Measurements from ENCODE around the gene PLTP. TPM values are rescaled to one million over a fixed set of nuclear protein-coding genes. Genes with fewer than 3 reads are reported as not detected.

The PLTP gene
- total RNA-seq, 1 experiment from 2014 or later = 0.37 TPM

DNA sequence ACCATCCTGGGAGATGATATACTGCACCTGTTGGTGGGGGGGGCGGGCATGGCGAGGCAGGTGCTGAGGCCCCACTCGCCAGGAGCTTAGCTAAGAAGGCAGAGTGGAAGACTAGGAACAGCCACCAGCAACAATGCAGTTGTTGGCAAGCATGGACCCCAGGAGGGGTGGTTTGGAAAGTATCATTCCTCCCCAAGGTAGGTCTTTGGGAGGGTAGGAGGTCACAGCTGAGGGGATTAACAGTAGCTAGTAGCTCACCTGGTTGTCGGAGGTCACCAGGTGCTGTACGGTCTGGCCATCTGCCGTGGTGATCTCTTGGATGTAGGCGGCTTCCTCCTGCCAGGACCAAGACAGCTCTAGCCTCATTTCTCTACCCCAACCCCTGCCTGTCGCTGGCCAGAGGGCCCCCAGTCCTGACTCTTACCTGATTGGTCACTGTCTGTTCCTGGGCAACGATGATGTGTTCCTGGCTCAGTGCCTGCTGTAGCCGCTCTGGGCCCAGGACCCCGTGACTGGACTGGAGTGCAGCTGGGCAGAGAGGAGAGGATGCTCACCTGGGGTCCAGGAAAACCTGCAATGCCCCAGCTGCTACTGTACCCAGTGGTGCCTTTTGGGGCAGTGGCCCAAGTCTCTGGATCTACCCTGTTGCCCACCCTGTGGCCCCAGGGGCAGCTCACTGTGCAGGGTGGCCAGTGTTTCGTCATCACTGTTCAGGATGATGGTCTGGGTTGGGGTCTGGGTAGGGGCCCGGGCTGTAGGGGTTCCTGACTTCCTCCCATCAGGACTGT lies 37.8 kb upstream of the PLTP start:
- no peak for DNase-seq (ENCODE audit: unreplicated experiment)
- TF ChIP-seq, protein P1, sequence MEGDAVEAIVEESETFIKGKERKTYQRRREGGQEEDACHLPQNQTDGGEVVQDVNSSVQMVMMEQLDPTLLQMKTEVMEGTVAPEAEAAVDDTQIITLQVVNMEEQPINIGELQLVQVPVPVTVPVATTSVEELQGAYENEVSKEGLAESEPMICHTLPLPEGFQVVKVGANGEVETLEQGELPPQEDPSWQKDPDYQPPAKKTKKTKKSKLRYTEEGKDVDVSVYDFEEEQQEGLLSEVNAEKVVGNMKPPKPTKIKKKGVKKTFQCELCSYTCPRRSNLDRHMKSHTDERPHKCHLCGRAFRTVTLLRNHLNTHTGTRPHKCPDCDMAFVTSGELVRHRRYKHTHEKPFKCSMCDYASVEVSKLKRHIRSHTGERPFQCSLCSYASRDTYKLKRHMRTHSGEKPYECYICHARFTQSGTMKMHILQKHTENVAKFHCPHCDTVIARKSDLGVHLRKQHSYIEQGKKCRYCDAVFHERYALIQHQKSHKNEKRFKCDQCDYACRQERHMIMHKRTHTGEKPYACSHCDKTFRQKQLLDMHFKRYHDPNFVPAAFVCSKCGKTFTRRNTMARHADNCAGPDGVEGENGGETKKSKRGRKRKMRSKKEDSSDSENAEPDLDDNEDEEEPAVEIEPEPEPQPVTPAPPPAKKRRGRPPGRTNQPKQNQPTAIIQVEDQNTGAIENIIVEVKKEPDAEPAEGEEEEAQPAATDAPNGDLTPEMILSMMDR (IDR thresholded peaks at IDR 0.05; ENCODE audit: unreplicated experiment) = no peak
- peaks cover 12% of the 10 kb centered on the region for H3K4me1 Mint-ChIP-seq (ENCODE audit: insufficient read depth, unreplicated experiment)
- BruUV-seq (replicated peaks) = no TSS peak
- H3K27ac Mint-ChIP-seq (ENCODE audit: low read depth, unreplicated experiment) = no peak overlapping the region
- H3K27me3 Mint-ChIP-seq (ENCODE audit: insufficient read depth, unreplicated experiment) = no peaks in the 10 kb centered on the region
- no peaks in the 10 kb centered on the region for H3K9me3 Mint-ChIP-seq (ENCODE audit: unreplicated experiment)
- intact Hi-C loops (cut with micrococcal nuclease) = no loop called here
- POLR2A ChIA-PET = interaction anchor here (1.0 to 3.3 kb wide), 9 partner anchors 8 to 101 kb away, joined by 3 to 19 read pairs (median 4); partner anchors contain the start of genes PCIF1 and ZNF335
- CTCF ChIA-PET = interaction anchor here (0.7 to 8.5 kb wide), 6 partner anchors 11 to 497 kb away, joined by 3 to 64 read pairs (median 4); partner anchors contain the start of gene PCIF1
- H3K4me3 Mint-ChIP-seq (ENCODE audit: unreplicated experiment) = no peak overlapping the region
- H3K36me3 Mint-ChIP-seq (ENCODE audit: insufficient read depth, unreplicated experiment) = peaks cover 82% of the 10 kb centered on the region

DNA sequence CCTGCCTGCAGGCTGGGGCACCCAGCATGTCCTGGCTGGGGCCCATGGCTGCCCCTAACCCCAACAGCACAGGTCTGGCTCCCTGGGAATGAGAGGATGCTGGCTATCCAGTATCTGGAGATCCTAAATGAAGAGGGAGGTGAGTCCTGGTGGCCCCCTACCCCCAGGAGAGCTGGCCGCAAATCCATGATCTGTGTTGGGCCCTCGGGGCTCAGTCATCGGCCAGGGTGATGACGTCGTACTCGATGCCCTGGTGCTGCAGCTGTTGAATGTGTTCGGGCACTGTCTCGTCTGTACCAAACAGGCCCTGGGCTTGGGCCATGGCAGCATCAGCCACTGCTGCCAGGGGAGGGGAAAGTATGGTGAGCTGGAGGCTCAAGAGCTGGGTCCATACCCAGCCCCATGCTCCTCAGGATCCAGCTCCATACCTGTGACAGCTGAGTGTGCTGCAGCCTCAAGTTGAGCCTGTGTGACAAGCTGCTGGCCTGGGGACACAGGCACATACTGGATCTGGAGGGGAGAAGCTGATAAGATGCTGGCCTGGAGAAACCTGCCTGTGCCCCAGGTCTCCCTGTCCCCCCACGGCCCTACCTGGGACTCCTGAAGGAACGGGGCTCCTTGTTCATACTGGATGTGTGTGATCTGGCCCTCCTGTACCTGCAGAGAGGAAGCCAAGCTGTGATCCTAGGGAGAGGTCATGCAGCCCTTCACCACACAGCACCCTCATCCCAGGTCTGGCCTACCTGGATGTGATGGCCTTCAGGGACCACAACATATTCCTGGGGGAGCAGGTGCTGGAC lies 37.0 kb upstream of the PLTP start:
- intact Hi-C loops (cut with micrococcal nuclease) = no loop called here
- BruUV-seq (replicated peaks) = TSS peak; percentile 22
- Mint-ChIP-seq H3K4me1 (ENCODE audit: insufficient read depth, unreplicated experiment) (peaks cover 20% of the 10 kb centered on the region), H3K9me3 (ENCODE audit: unreplicated experiment) (no peaks in the 10 kb centered on the region), H3K36me3 (ENCODE audit: insufficient read depth, unreplicated experiment) (peaks cover 88% of the 10 kb centered on the region), H3K4me3 (ENCODE audit: unreplicated experiment) (no peak overlapping the region), H3K27me3 (ENCODE audit: insufficient read depth, unreplicated experiment) (no peaks in the 10 kb centered on the region), H3K27ac (ENCODE audit: low read depth, unreplicated experiment) (no peak overlapping the region)
- no peak for DNase-seq (ENCODE audit: unreplicated experiment)
- TF ChIP-seq, protein P1 (IDR thresholded peaks at IDR 0.05; ENCODE audit: unreplicated experiment) = no peak
- CTCF ChIA-PET = interaction anchor here (0.7 to 8.5 kb wide), 4 partner anchors 15 to 150 kb away, joined by 3 to 64 read pairs (median 4); no protein-coding TSS in a partner anchor
- POLR2A ChIA-PET = interaction anchor here (0.9 to 3.3 kb wide), 7 partner anchors 9 to 100 kb away, joined by 3 to 19 read pairs (median 6); partner anchors contain the start of genes PCIF1 and ZNF335

DNA sequence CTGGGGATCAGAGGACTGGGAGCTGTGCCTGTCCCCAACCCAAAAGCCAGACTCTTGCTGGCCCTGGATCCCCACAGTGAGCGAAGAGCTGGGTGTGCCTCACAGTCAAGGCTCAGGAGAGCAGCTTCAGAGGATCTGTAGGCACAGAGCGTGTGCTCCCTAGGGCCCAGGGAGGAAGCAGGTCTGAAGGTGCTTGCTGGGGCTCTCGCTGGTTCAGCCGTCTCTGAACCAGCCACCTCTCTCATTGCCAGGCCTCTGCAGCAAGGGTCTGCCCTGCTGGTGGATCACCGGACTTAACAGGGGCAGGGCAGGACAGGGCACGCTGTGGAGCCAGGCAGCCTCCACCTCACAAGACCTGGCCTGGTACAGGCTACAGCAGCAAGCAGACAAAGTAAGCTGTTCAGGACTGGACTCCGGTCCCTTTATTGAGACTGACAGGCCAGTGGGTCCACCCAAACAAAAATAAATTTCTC lies 36.3 kb upstream of the PLTP start:
- intact Hi-C loops (cut with micrococcal nuclease) = no loop called here
- TF ChIP-seq, protein P1 (IDR thresholded peaks at IDR 0.05; ENCODE audit: unreplicated experiment) = no peak
- no TSS peak for BruUV-seq (replicated peaks)
- peaks cover 88% of the 10 kb centered on the region for H3K36me3 Mint-ChIP-seq (ENCODE audit: insufficient read depth, unreplicated experiment)
- H3K4me3 Mint-ChIP-seq (ENCODE audit: unreplicated experiment) = no peak overlapping the region
- H3K27me3 Mint-ChIP-seq (ENCODE audit: insufficient read depth, unreplicated experiment) = no peaks in the 10 kb centered on the region
- no peak for DNase-seq (ENCODE audit: unreplicated experiment)
- no peaks in the 10 kb centered on the region for H3K9me3 Mint-ChIP-seq (ENCODE audit: unreplicated experiment)
- ChIA-PET CTCF (interaction anchor here (1.2 to 8.5 kb wide), 2 partner anchors 21 to 150 kb away, joined by 6 to 64 read pairs; no protein-coding TSS in a partner anchor), POLR2A (interaction anchor here (0.8 to 3.3 kb wide), 7 partner anchors 10 to 23 kb away, joined by 3 to 19 read pairs (median 6); partner anchors contain the start of genes PCIF1 and ZNF335)
- H3K4me1 Mint-ChIP-seq (ENCODE audit: insufficient read depth, unreplicated experiment) = peaks cover 24% of the 10 kb centered on the region
- peak overlapping the region; percentile 74 for H3K27ac Mint-ChIP-seq (ENCODE audit: low read depth, unreplicated experiment)
